Endothelial cell of umbilical vein (primary cell): ENCODE measurements around the gene DEFB112. TPM values are rescaled to one million over a fixed set of nuclear protein-coding genes. Genes with fewer than 3 reads are reported as not detected.

Source experiments
- BruUV-seq: library from RNA; stranded (reverse); fragments of 400-500 nt; replicated peaks from 2 replicates; lab custom pipeline; 2021; lab: Mats Ljungman, UMichigan
- CTCF ChIA-PET: fragments of 300-600, 350-600 bp; sonication (Branson Sonifier 250); formaldehyde crosslinking; loops from one replicate; lab custom pipeline; 2021; ENCODE audit warnings: antibody characterized with exemption, inconsistent platforms; lab: Charles Lee
- POLR2A ChIA-PET: fragments of 300-600, 350-600 bp; sonication (Branson Sonifier 250); formaldehyde crosslinking; loops from one replicate; lab custom pipeline; 2021; ENCODE audit warnings: antibody characterized with exemption, inconsistent platforms; lab: Charles Lee
- DNase-seq: peaks from one replicate; pipeline ENCODE4 v3.0.0-alpha.2; 2011; ENCODE audit warnings: low read depth, low spot score
- FAIRE-seq: peaks from 2 replicates; lab custom pipeline; 2011; peaks lifted over from hg19 to GRCh38; lab: Jason Lieb, UNC
- H2AFZ ChIP-seq: 2 replicates; pipeline ENCODE4 v1.6.0; 2012; ENCODE audit warnings: low read depth, low read length, control low read depth, inconsistent platforms
- H3K27ac ChIP-seq: 2 replicates; pipeline ENCODE4 v1.5.1; 2011; ENCODE audit warnings: low read depth, mild to moderate bottlenecking, control low read depth, low read length, moderate library complexity; ENCODE audit not compliant: insufficient read depth
- H3K27me3 ChIP-seq, 2 experiments: 2 replicates each; pipeline versions ENCODE4 v1.6.0 to v1.6.1; 2011; ENCODE audit warnings: low read length in 2 of 2, mixed read lengths in 1 of 2; ENCODE audit not compliant: control insufficient read depth in 2 of 2, insufficient read depth in 2 of 2
- H3K36me3 ChIP-seq, 2 experiments: 2 replicates in 1 of 2; 3 replicates in 1 of 2; pipeline ENCODE4 v1.5.1; 2011; ENCODE audit warnings: low read length in 2 of 2, mild to moderate bottlenecking in 1 of 2, moderate library complexity in 1 of 2; ENCODE audit not compliant: control insufficient read depth in 2 of 2, insufficient read depth in 2 of 2; ENCODE audit errors: extremely low read depth in 1 of 2
- H3K4me1 ChIP-seq: 3 replicates; pipeline ENCODE4 v1.5.1; 2011; ENCODE audit warnings: mild to moderate bottlenecking, low read length; ENCODE audit not compliant: control insufficient read depth, insufficient read depth; ENCODE audit errors: extremely low read depth
- H3K4me2 ChIP-seq: 2 replicates; pipeline ENCODE4 v1.6.1; 2011; ENCODE audit warnings: low read length, control low read depth, mixed read lengths; ENCODE audit not compliant: insufficient read depth
- H3K4me3 ChIP-seq, 3 experiments: fragments of 200-600 bp in 1 of 3; sonication (generic), shearing (Covaris generic) in 1 of 3; replicated peaks in 1 of 3; 2 replicates each; pipeline ENCODE4 v1.5.1; 2011 to 2016; ENCODE audit warnings: control low read depth in 3 of 3, low read length in 3 of 3, mild to moderate bottlenecking in 2 of 3, inconsistent platforms in 1 of 3, low read depth in 1 of 3, moderate library complexity in 1 of 3; ENCODE audit not compliant: insufficient read depth in 1 of 3
- H3K79me2 ChIP-seq: 2 replicates; pipeline ENCODE4 v1.6.0; 2012; ENCODE audit warnings: low read length, inconsistent platforms; ENCODE audit not compliant: control insufficient read depth, insufficient read depth
- H3K9ac ChIP-seq: replicated peaks from 2 replicates; pipeline ENCODE3; 2011; ENCODE audit warnings: low read length, control low read depth; ENCODE audit not compliant: insufficient read depth; ENCODE audit errors: extremely low read depth
- H3K9me1 ChIP-seq: replicated peaks from 3 replicates; pipeline ENCODE4 v1.6.0; 2011; ENCODE audit warnings: mild to moderate bottlenecking, low read length; ENCODE audit not compliant: control insufficient read depth, insufficient read depth; ENCODE audit errors: extremely low read depth
- H3K9me3 ChIP-seq: replicated peaks from 2 replicates; pipeline ENCODE4 v1.5.1; 2012; ENCODE audit warnings: low read length, inconsistent platforms; ENCODE audit not compliant: control insufficient read depth, insufficient read depth
- H4K20me1 ChIP-seq: replicated peaks from 2 replicates; pipeline ENCODE3; 2011; ENCODE audit warnings: mild to moderate bottlenecking, low read length; ENCODE audit not compliant: control insufficient read depth, insufficient read depth; ENCODE audit errors: extremely low read depth
- EZH2 ChIP-seq: IDR thresholded peaks from 2 replicates; pipeline ENCODE4 v1.6.1; 2012; ENCODE audit warnings: borderline replicate concordance, low read depth, mild to moderate bottlenecking, moderate library complexity, low read length, inconsistent platforms; ENCODE audit not compliant: severe bottlenecking
- FOS ChIP-seq: IDR thresholded peaks from 2 replicates; pipeline ENCODE4 v1.6.1; 2011; ENCODE audit warnings: mild to moderate bottlenecking, low read length, moderate library complexity, borderline replicate concordance; ENCODE audit not compliant: insufficient read depth
- GATA2 ChIP-seq: IDR thresholded peaks from 2 replicates; pipeline ENCODE4 v1.7.0; 2011; ENCODE audit warnings: low read depth, mild to moderate bottlenecking, moderate library complexity, mixed read lengths, low read length; ENCODE audit not compliant: insufficient read length, insufficient read depth
- JUN ChIP-seq: IDR thresholded peaks from 2 replicates; pipeline ENCODE4 v1.6.1; 2011; ENCODE audit warnings: borderline replicate concordance, low read depth; ENCODE audit not compliant: insufficient read length, insufficient read depth
- MYC ChIP-seq: IDR thresholded peaks from one replicate; pipeline ENCODE4 v1.6.1; 2011; ENCODE audit warnings: mild to moderate bottlenecking, low read depth, low read length
- POLR2A ChIP-seq: IDR thresholded peaks from 2 replicates; pipeline ENCODE4 v1.6.1; 2012; ENCODE audit warnings: low read depth, mild to moderate bottlenecking, control low read depth, low read length
- POLR2AphosphoS5 ChIP-seq: IDR thresholded peaks from 2 replicates; pipeline ENCODE4 v1.6.1; 2012; ENCODE audit warnings: low read depth, mild to moderate bottlenecking, control low read depth, low read length, moderate library complexity; ENCODE audit not compliant: insufficient read depth
- dilution Hi-C: fragments of 300-500 bp; cut with MboI; formaldehyde crosslinking; loops from one replicate; pipeline ENCODE4 v1.15.0; 2019; ENCODE audit warnings: low sequenced_read_pairs; ENCODE audit not compliant: extremely low pct_ligation_motif_present
- intact Hi-C: fragments of 100-400 bp; cut with micrococcal nuclease; formaldehyde crosslinking; loops from one replicate; pipeline ENCODE4 v1.10.0; 2022
- polyA plus RNA-seq, 4 experiments: library from polyadenylated mRNA; depleted of rRNA in 3 of 4; stranded (reverse) in 3 of 4; unstranded in 1 of 4; fragments of >200 nt; gene quantifications; 2 replicates each; pipeline versions ENCODE4 v1.2.1 to v1.2.3, GENCODE V29; 2011 to 2012; ENCODE audit warnings: missing spikeins in 1 of 4
- total RNA-seq: library from RNA; stranded (reverse); gene quantifications from 2 replicates; pipeline ENCODE4 v1.2.3, GENCODE V29; 2021
- TF ChIP-seq, protein P1 (sequence below): IDR thresholded peaks from 2 replicates; pipeline ENCODE4 v1.6.1; 2011; ENCODE audit not compliant: insufficient read depth, insufficient read length
- TF ChIP-seq, protein P2 (sequence below), 2 donors: IDR thresholded peaks; 1 replicate in 1 of 2; 2 replicates in 1 of 2; pipeline ENCODE4 v1.5.1; 2011; ENCODE audit warnings: low read length in 2 of 2, mild to moderate bottlenecking in 2 of 2, moderate library complexity in 2 of 2, control low read depth in 1 of 2, inconsistent platforms in 1 of 2, low read depth in 1 of 2; ENCODE audit not compliant: insufficient read depth in 1 of 2; ENCODE audit errors: extremely low read depth in 1 of 2

Gene DEFB112
- total and polyA plus RNA-seq, 2 donors (not counting 3 experiments of a cell fraction or from before 2014, with no cell fraction given): not detected

DNA sequence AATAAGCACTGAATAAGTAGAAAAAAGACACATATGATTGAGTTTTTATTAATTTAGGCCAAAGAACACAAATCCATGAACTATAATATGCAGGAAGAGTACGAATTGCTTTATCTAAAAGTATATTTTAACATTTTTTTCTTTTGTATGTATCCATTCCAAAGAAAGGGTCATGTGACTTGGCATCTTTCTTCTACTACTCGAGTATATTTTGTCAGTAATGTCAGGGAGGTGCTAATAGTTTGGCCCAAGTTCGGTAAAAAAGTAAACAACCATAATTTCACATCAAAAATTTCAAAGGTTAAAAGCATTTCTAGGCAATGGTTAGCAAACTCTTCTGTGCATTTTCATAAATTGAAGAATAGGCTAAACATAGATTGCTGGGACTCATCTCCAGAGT lies 46.6 kb downstream of the DEFB112 start:
- no TSS peak for BruUV-seq
- intact Hi-C loops: no loop called here
- no peaks in the 10 kb centered on the region for H3K9me3 ChIP-seq
- no peaks in the 10 kb centered on the region for H3K9me1 ChIP-seq
- no peaks in the 10 kb centered on the region for H3K27me3 ChIP-seq
- dilution Hi-C loops: no loop called here
- no peak overlapping the region for H3K27ac ChIP-seq
- H3K4me2 ChIP-seq: no peak overlapping the region
- no peaks in the 10 kb centered on the region for H3K79me2 ChIP-seq
- H3K4me1 ChIP-seq: no peaks in the 10 kb centered on the region
- no peak overlapping the region for H3K9ac ChIP-seq
- CTCF ChIA-PET: no interaction called here
- POLR2A ChIA-PET: no interaction called here
- no peaks in the 10 kb centered on the region for H3K36me3 ChIP-seq
- FAIRE-seq (no peak), DNase-seq (no peak)
- H3K4me3 ChIP-seq: no peak overlapping the region
- H2AFZ ChIP-seq: no peak overlapping the region
- no peaks in the 10 kb centered on the region for H4K20me1 ChIP-seq
- TF ChIP-seq, protein P1, sequence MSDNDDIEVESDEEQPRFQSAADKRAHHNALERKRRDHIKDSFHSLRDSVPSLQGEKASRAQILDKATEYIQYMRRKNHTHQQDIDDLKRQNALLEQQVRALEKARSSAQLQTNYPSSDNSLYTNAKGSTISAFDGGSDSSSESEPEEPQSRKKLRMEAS: no peak
- no peak for TF ChIP-seq EZH2
- TF ChIP-seq GATA2: no peak
- no peak for TF ChIP-seq POLR2AphosphoS5
- no peak for TF ChIP-seq JUN
- TF ChIP-seq, protein P2, sequence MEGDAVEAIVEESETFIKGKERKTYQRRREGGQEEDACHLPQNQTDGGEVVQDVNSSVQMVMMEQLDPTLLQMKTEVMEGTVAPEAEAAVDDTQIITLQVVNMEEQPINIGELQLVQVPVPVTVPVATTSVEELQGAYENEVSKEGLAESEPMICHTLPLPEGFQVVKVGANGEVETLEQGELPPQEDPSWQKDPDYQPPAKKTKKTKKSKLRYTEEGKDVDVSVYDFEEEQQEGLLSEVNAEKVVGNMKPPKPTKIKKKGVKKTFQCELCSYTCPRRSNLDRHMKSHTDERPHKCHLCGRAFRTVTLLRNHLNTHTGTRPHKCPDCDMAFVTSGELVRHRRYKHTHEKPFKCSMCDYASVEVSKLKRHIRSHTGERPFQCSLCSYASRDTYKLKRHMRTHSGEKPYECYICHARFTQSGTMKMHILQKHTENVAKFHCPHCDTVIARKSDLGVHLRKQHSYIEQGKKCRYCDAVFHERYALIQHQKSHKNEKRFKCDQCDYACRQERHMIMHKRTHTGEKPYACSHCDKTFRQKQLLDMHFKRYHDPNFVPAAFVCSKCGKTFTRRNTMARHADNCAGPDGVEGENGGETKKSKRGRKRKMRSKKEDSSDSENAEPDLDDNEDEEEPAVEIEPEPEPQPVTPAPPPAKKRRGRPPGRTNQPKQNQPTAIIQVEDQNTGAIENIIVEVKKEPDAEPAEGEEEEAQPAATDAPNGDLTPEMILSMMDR (IDR thresholded peaks at IDR 0.05; ENCODE audit: extremely low read depth in 1 of 2, insufficient read depth in 1 of 2, low read depth in 1 of 2, low read length in 2 of 2): no peak
- TF ChIP-seq FOS: no peak
- TF ChIP-seq POLR2A: no peak
- TF ChIP-seq MYC: no peak
